CD14-positive monocyte (primary cell): Measurements from ENCODE around the gene NELFE. TPM values are rescaled to one million over a fixed set of nuclear protein-coding genes. Genes with fewer than 3 reads are reported as not detected.

Experiments
- DNase-seq, 3 donors: peaks; one replicate each; pipeline ENCODE4 v3.0.0-alpha.2; 2011 to 2022
- H2AFZ ChIP-seq: 2 replicates; pipeline ENCODE4 v1.6.0; 2012; ENCODE audit warnings: mild to moderate bottlenecking, low read depth, low read length, inconsistent platforms; ENCODE audit not compliant: insufficient read depth, poor library complexity, severe bottlenecking
- H3K27ac ChIP-seq, 2 donors: 1 replicate in 1 of 2; 2 replicates in 1 of 2; pipeline ENCODE4 v1.5.1; 2012 to 2013; ENCODE audit warnings: low read length in 2 of 2, control low read depth in 1 of 2, inconsistent platforms in 1 of 2, low read depth in 1 of 2, mild to moderate bottlenecking in 1 of 2
- H3K27me3 ChIP-seq, 2 donors: one replicate each; pipeline versions ENCODE4 v1.6.0 to v1.6.1; 2011 to 2013; ENCODE audit warnings: low read length in 2 of 2; ENCODE audit not compliant: control insufficient read depth in 2 of 2, insufficient read depth in 2 of 2
- H3K36me3 ChIP-seq, 2 donors: replicated peaks in 1 of 2; 1 replicate in 1 of 2; 2 replicates in 1 of 2; pipeline versions ENCODE4 v1.5.1 to v1.6.1; 2012 to 2013; ENCODE audit warnings: low read length in 2 of 2, control low read depth in 1 of 2, inconsistent platforms in 1 of 2, mild to moderate bottlenecking in 1 of 2; ENCODE audit not compliant: insufficient read depth in 2 of 2, control insufficient read depth in 1 of 2
- H3K4me1 ChIP-seq, 2 donors: 1 replicate in 1 of 2; 2 replicates in 1 of 2; pipeline versions ENCODE4 v1.5.1 to v1.6.1; 2012 to 2013; ENCODE audit warnings: low read length in 2 of 2, control low read depth in 1 of 2, inconsistent platforms in 1 of 2, mild to moderate bottlenecking in 1 of 2, moderate library complexity in 1 of 2; ENCODE audit not compliant: insufficient read depth in 2 of 2, control insufficient read depth in 1 of 2
- H3K4me2 ChIP-seq: replicated peaks from 2 replicates; pipeline ENCODE3; 2012; ENCODE audit warnings: low read length, moderate library complexity, mild to moderate bottlenecking; ENCODE audit not compliant: poor library complexity, severe bottlenecking; ENCODE audit errors: extremely low read depth
- H3K4me3 ChIP-seq, 3 experiments: fragments of 200-600 bp in 1 of 3; sonication (generic) in 1 of 3; replicated peaks in 1 of 3; 1 replicate in 2 of 3; 2 replicates in 1 of 3; pipeline ENCODE4 v1.5.1; 2011 to 2013; ENCODE audit warnings: low read length in 3 of 3, mild to moderate bottlenecking in 3 of 3, control low read depth in 2 of 3, low read depth in 2 of 3, inconsistent platforms in 1 of 3, moderate library complexity in 1 of 3
- H3K79me2 ChIP-seq: 2 replicates; pipeline ENCODE4 v1.6.0; 2012; ENCODE audit warnings: mild to moderate bottlenecking, control low read depth, inconsistent platforms, low read length, moderate library complexity; ENCODE audit not compliant: insufficient read depth
- H3K9ac ChIP-seq: 2 replicates; pipeline ENCODE4 v1.6.0; 2017; ENCODE audit warnings: low read length, mild to moderate bottlenecking; ENCODE audit not compliant: insufficient read depth, poor library complexity, severe bottlenecking
- H3K9me3 ChIP-seq, 2 donors: replicated peaks in 1 of 2; 1 replicate in 1 of 2; 2 replicates in 1 of 2; pipeline versions ENCODE4 v1.5.1 to v1.6.1; 2012 to 2013; ENCODE audit warnings: low read length in 2 of 2, control low read depth in 1 of 2; ENCODE audit not compliant: control insufficient read depth in 1 of 2, insufficient read depth in 1 of 2
- H4K20me1 ChIP-seq: 2 replicates; pipeline ENCODE4 v1.6.0; 2012; ENCODE audit warnings: mild to moderate bottlenecking, low read length, control low read depth, moderate library complexity; ENCODE audit not compliant: insufficient read depth
- H3K27ac Mint-ChIP-seq, 7 donors: one replicate each; pipeline ENCODE4 v1.8.0; 2020; ENCODE audit warnings: mild to moderate bottlenecking in 7 of 7, mixed read lengths in 7 of 7, moderate library complexity in 6 of 7, inconsistent platforms in 2 of 7
- H3K27me3 Mint-ChIP-seq, 3 donors: one replicate each; pipeline ENCODE4 v1.8.0; 2021 to 2022; ENCODE audit warnings: low read depth in 3 of 3, mild to moderate bottlenecking in 3 of 3, mixed read lengths in 3 of 3, moderate library complexity in 3 of 3, inconsistent platforms in 1 of 3
- H3K36me3 Mint-ChIP-seq, 2 donors: one replicate each; pipeline ENCODE4 v1.8.0; 2020; ENCODE audit warnings: mixed read lengths in 2 of 2, inconsistent platforms in 1 of 2, mild to moderate bottlenecking in 1 of 2
- H3K4me1 Mint-ChIP-seq: one replicate; pipeline ENCODE4 v1.8.0; 2020; ENCODE audit warnings: mild to moderate bottlenecking, mixed read lengths
- H3K4me3 Mint-ChIP-seq, 2 donors: one replicate each; pipeline ENCODE4 v1.8.0; 2020; ENCODE audit warnings: mild to moderate bottlenecking in 2 of 2, mixed read lengths in 2 of 2, moderate library complexity in 1 of 2
- H3K9me3 Mint-ChIP-seq, 7 donors: one replicate each; pipeline ENCODE4 v1.8.0; 2020 to 2022; ENCODE audit warnings: mixed read lengths in 7 of 7, mild to moderate bottlenecking in 6 of 7, moderate library complexity in 6 of 7, inconsistent platforms in 2 of 7
- WGBS: methylation state at CpG from one replicate; pipeline ENCODE4 v1.1.5; 2013; ENCODE audit warnings: missing lambda C conversion rate; ENCODE audit not compliant: insufficient coverage; 5-methylcytosine and 5-hydroxymethylcytosine counted together
- intact Hi-C, 2 donors: fragments of 100-400 bp; cut with micrococcal nuclease; formaldehyde crosslinking; loops; one replicate each; pipeline versions ENCODE4 v1.15.0 to v1.15.1; 2023
- polyA plus RNA-seq, 3 donors: library from polyadenylated mRNA; depleted of rRNA in 1 of 3; unstranded in 2 of 3; stranded (reverse) in 1 of 3; fragments of 300-500 nt in 2 of 3; fragments of >200 nt in 1 of 3; fragmentation: Illumina TruSeq in 2 of 3; gene quantifications; 1 replicate in 2 of 3; 2 replicates in 1 of 3; pipeline ENCODE4 v1.2.3, GENCODE V29; 2012 to 2021
- TF ChIP-seq, protein P1 (sequence below): fragments of 200-600 bp; IDR thresholded peaks from one replicate; pipeline ENCODE4 v1.8.0; 2022; ENCODE audit warnings: antibody characterized with exemption, mild to moderate bottlenecking

The NELFE gene
- polyA plus RNA-seq, 3 donors: 48.8 to 74.4 (median 61.4) TPM

- H3K4me1 ChIP-seq: peaks cover 0 to 4% of the 10 kb centered on the region in 2 donors
- Mint-ChIP-seq H3K36me3 (peaks cover 92 to 94% of the 10 kb centered on the region in 2 donors), H3K4me1 (peaks cover 7% of the 10 kb centered on the region), H3K27ac (peak overlapping the region in 1 of 7 donors; percentile 83), H3K4me3 (no peak overlapping the region), H3K9me3 (no peaks in the 10 kb centered on the region), H3K27me3 (peaks cover 0 to 1% (median 0%) of the 10 kb centered on the region in 3 donors)
- no peak overlapping the region for H3K4me3 ChIP-seq
- no peaks in the 10 kb centered on the region for H3K27me3 ChIP-seq
- peaks cover 5% of the 10 kb centered on the region for H3K79me2 ChIP-seq
- no peak overlapping the region for H3K27ac ChIP-seq
- H3K9me3 ChIP-seq: no peaks in the 10 kb centered on the region
- 92% methylated on average over 13 of the region's 13 CpGs for WGBS
- DNase-seq: no peak
- no peaks in the 10 kb centered on the region for H4K20me1 ChIP-seq
- no peak overlapping the region for H3K4me2 ChIP-seq
- H2AFZ ChIP-seq: no peak overlapping the region
- no peak overlapping the region for H3K9ac ChIP-seq
- TF ChIP-seq, protein P1, sequence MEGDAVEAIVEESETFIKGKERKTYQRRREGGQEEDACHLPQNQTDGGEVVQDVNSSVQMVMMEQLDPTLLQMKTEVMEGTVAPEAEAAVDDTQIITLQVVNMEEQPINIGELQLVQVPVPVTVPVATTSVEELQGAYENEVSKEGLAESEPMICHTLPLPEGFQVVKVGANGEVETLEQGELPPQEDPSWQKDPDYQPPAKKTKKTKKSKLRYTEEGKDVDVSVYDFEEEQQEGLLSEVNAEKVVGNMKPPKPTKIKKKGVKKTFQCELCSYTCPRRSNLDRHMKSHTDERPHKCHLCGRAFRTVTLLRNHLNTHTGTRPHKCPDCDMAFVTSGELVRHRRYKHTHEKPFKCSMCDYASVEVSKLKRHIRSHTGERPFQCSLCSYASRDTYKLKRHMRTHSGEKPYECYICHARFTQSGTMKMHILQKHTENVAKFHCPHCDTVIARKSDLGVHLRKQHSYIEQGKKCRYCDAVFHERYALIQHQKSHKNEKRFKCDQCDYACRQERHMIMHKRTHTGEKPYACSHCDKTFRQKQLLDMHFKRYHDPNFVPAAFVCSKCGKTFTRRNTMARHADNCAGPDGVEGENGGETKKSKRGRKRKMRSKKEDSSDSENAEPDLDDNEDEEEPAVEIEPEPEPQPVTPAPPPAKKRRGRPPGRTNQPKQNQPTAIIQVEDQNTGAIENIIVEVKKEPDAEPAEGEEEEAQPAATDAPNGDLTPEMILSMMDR: no peak
- H3K36me3 ChIP-seq: peaks cover 92 to 100% of the 10 kb centered on the region in 2 donors
- intact Hi-C loops: no loop called here
These were observed 6.9 kb upstream of the NELFE start for GRCh38 chr6:31965700-31966099.

GRCh38 chr6:31963921-31964320, 5.2 kb upstream of the NELFE start:
- 97% methylated on average over 7 of the region's 19 CpGs for WGBS
- no peak overlapping the region for H3K4me3 Mint-ChIP-seq
- Histone ChIP-seq H3K9ac (no peak overlapping the region), H3K79me2 (peaks cover 17% of the 10 kb centered on the region), H4K20me1 (no peaks in the 10 kb centered on the region), H3K27me3 (no peaks in the 10 kb centered on the region), H3K4me1 (peaks cover 8 to 13% of the 10 kb centered on the region in 2 donors), H3K4me2 (no peak overlapping the region), H3K36me3 (peaks cover 84 to 92% of the 10 kb centered on the region in 2 donors), H3K27ac (no peak overlapping the region), H3K9me3 (no peaks in the 10 kb centered on the region), H2AFZ (no peak overlapping the region), H3K4me3 (no peak overlapping the region)
- H3K27me3 Mint-ChIP-seq: peaks cover 0 to 1% (median 0%) of the 10 kb centered on the region in 3 donors
- TF ChIP-seq, protein P1: no peak
- no peaks in the 10 kb centered on the region for H3K9me3 Mint-ChIP-seq
- DNase-seq: no peak
- intact Hi-C loops: no loop called here
- H3K4me1 Mint-ChIP-seq: peaks cover 12% of the 10 kb centered on the region
- peaks cover 85 to 90% of the 10 kb centered on the region in 2 donors for H3K36me3 Mint-ChIP-seq
- peak overlapping the region in 2 of 7 donors; percentile 28 to 37 for H3K27ac Mint-ChIP-seq
